GM12891 (cell line): Measurements from ENCODE around the gene ACSL3.

ENCODE experiments used
- DNase-seq: peaks from one replicate; pipeline ENCODE4 v3.0.0; 2011; ENCODE audit warnings: low spot score; ENCODE audit not compliant: insufficient read length
- FAIRE-seq: peaks from 2 replicates; lab custom pipeline; 2011; peaks lifted over from hg19 to GRCh38; lab: Jason Lieb, UNC
- PAX5 ChIP-seq: IDR thresholded peaks from 2 replicates; pipeline ENCODE4 v1.6.1; 2011; ENCODE audit warnings: low read length, moderate library complexity, mild to moderate bottlenecking; ENCODE audit not compliant: insufficient read depth, severe bottlenecking
- POLR2A ChIP-seq: IDR thresholded peaks from 2 replicates; pipeline ENCODE4 v1.6.1; 2011; ENCODE audit warnings: low read depth, low read length, control low read depth
- POLR2AphosphoS5 ChIP-seq: IDR thresholded peaks from 2 replicates; pipeline ENCODE4 v1.6.1; 2011; ENCODE audit warnings: low read depth, low read length, control low read depth
- POU2F2 ChIP-seq: IDR thresholded peaks from 2 replicates; pipeline ENCODE4 v1.6.1; 2011; ENCODE audit warnings: low read depth, mild to moderate bottlenecking, control low read depth, low read length, moderate library complexity
- SPI1 ChIP-seq: IDR thresholded peaks from 2 replicates; pipeline ENCODE4 v1.6.1; 2011; ENCODE audit warnings: low read depth, low read length, control low read depth
- TAF1 ChIP-seq: IDR thresholded peaks from 2 replicates; pipeline ENCODE4 v1.6.1; 2011; ENCODE audit warnings: low read depth, low read length, control low read depth

The ACSL3 gene

GRCh38 chr2:222965555-222965954 lies 104.7 kb downstream of the ACSL3 start:
- TF ChIP-seq SPI1 = no peak
- TF ChIP-seq TAF1 = no peak
- no peak for TF ChIP-seq POLR2AphosphoS5
- TF ChIP-seq POU2F2 = no peak
- no peak for TF ChIP-seq PAX5
- no peak for TF ChIP-seq POLR2A
- no peak for FAIRE-seq
- DNase-seq = no peak

GRCh38 chr2:222968550-222969155 lies 107.8 kb downstream of the ACSL3 start:
- DNase-seq (no peak), FAIRE-seq (no peak)
- TF ChIP-seq POU2F2 (no peak), POLR2AphosphoS5 (no peak), SPI1 (no peak), POLR2A (no peak), TAF1 (no peak), PAX5 (no peak)

GRCh38 chr2:222969491-222969890 lies 108.7 kb downstream of the ACSL3 start:
- no peak for TF ChIP-seq TAF1
- no peak for TF ChIP-seq POLR2AphosphoS5
- TF ChIP-seq SPI1 = no peak
- TF ChIP-seq POU2F2 = no peak
- TF ChIP-seq POLR2A = no peak
- no peak for TF ChIP-seq PAX5
- FAIRE-seq (no peak), DNase-seq (no peak)

- no peak for FAIRE-seq
- TF ChIP-seq POLR2A (no peak), TAF1 (no peak), PAX5 (no peak), POU2F2 (no peak), POLR2AphosphoS5 (no peak), SPI1 (no peak)
- DNase-seq = no peak
Observed at GRCh38 chr2:222972420-222972819, 111.6 kb downstream of the ACSL3 start.

- DNase-seq = no peak
- no peak for FAIRE-seq
- TF ChIP-seq PAX5 (no peak), POLR2A (no peak), TAF1 (no peak)
Observed at GRCh38 chr2:222973237-222973636, 112.4 kb downstream of the ACSL3 start.

GRCh38 chr2:222973733-222974132 lies 112.9 kb downstream of the ACSL3 start:
- no peak for FAIRE-seq
- TF ChIP-seq POLR2A = no peak
- no peak for TF ChIP-seq PAX5
- TF ChIP-seq POLR2AphosphoS5 = no peak
- TF ChIP-seq TAF1 = no peak
- no peak for TF ChIP-seq SPI1
- no peak for TF ChIP-seq POU2F2
- DNase-seq = no peak

GRCh38 chr2:222976521-222977061 lies 115.8 kb downstream of the ACSL3 start:
- FAIRE-seq (no peak), DNase-seq (no peak)
- TF ChIP-seq SPI1 (no peak), POLR2A (no peak), POLR2AphosphoS5 (no peak), TAF1 (no peak)

GRCh38 chr2:222977121-222977520 lies 116.3 kb downstream of the ACSL3 start:
- TF ChIP-seq PAX5 = no peak
- no peak for TF ChIP-seq POLR2A
- DNase-seq = no peak
- no peak for FAIRE-seq

GRCh38 chr2:222978850-222979249 lies 118.0 kb downstream of the ACSL3 start:
- no peak for FAIRE-seq
- DNase-seq = no peak
- TF ChIP-seq TAF1 = no peak

GRCh38 chr2:222979484-222979883 lies 118.6 kb downstream of the ACSL3 start:
- no peak for DNase-seq
- TF ChIP-seq PAX5 (no peak), POU2F2 (no peak), POLR2A (no peak), TAF1 (no peak), SPI1 (no peak), POLR2AphosphoS5 (no peak)
- FAIRE-seq = no peak
